Activated naive CD4-positive, alpha-beta T cell treated with anti-CD3 and anti-CD28 coated beads, Interleukin-2, amount 50 U/mL, for 24 hours (primary cell): ENCODE data around the gene CTCFL.
A peak's percentile ranks its signal among the peaks of the same experiment; 100 is the strongest.
"Not testable (repeated sequence)": the region's sequence is repeated elsewhere in the genome, so short reads cannot be mapped to it uniquely, and the experiment has no call there.

ENCODE experiments used
- H3K27ac Mint-ChIP-seq: one replicate; pipeline ENCODE4 v1.8.0; 2021; ENCODE audit warnings: mild to moderate bottlenecking, mixed read lengths
- H3K27me3 Mint-ChIP-seq: one replicate; pipeline ENCODE4 v1.8.0; 2021; ENCODE audit warnings: mixed read lengths
- H3K36me3 Mint-ChIP-seq: one replicate; pipeline ENCODE4 v1.8.0; 2021; ENCODE audit warnings: mixed read lengths
- H3K4me1 Mint-ChIP-seq: one replicate; pipeline ENCODE4 v1.8.0; 2021; ENCODE audit warnings: mixed read lengths
- H3K4me3 Mint-ChIP-seq: one replicate; pipeline ENCODE4 v1.8.0; 2021; ENCODE audit warnings: mild to moderate bottlenecking, mixed read lengths
- H3K9me3 Mint-ChIP-seq: one replicate; pipeline ENCODE4 v1.8.0; 2021; ENCODE audit warnings: mixed read lengths

CTCFL gene

GRCh38 chr20:57507477-57507876 is 17.5 kb downstream of the CTCFL start:
- no peaks in the 10 kb centered on the region for H3K9me3 Mint-ChIP-seq
- H3K27me3 Mint-ChIP-seq = peaks cover 7% of the 10 kb centered on the region
- H3K27ac Mint-ChIP-seq = no peak overlapping the region
- no peaks in the 10 kb centered on the region for H3K36me3 Mint-ChIP-seq
- no peak overlapping the region for H3K4me3 Mint-ChIP-seq
- H3K4me1 Mint-ChIP-seq = no peaks in the 10 kb centered on the region

DNA sequence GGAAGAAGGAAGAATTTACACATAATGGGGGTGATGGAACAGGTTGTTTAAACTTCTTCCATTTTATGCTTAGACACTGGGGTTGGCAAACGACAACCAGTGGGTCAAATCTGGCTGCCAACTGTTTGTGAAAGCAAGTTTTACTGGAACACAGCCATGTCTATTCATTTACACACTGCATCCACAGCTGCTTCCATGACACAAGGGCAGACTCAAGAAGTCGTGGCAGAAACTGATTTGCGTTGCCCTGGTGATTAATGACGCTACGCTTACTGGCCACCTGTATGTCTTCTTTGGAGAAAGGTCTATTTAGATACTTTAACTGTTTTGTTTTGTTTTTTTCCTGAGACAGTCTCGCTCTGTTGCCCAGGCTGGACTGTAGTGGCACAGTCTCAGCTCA is 19.0 kb downstream of the CTCFL start:
- Mint-ChIP-seq H3K4me1 (no peaks in the 10 kb centered on the region), H3K27ac (no peak overlapping the region), H3K27me3 (peaks cover 9% of the 10 kb centered on the region), H3K9me3 (no peaks in the 10 kb centered on the region), H3K4me3 (no peak overlapping the region), H3K36me3 (no peaks in the 10 kb centered on the region)

GRCh38 chr20:57504411-57504810 is 20.5 kb downstream of the CTCFL start:
- Mint-ChIP-seq H3K4me3 (no peak overlapping the region), H3K9me3 (no peaks in the 10 kb centered on the region), H3K36me3 (no peaks in the 10 kb centered on the region), H3K4me1 (no peaks in the 10 kb centered on the region), H3K27ac (no peak overlapping the region), H3K27me3 (peaks cover 8% of the 10 kb centered on the region)

DNA sequence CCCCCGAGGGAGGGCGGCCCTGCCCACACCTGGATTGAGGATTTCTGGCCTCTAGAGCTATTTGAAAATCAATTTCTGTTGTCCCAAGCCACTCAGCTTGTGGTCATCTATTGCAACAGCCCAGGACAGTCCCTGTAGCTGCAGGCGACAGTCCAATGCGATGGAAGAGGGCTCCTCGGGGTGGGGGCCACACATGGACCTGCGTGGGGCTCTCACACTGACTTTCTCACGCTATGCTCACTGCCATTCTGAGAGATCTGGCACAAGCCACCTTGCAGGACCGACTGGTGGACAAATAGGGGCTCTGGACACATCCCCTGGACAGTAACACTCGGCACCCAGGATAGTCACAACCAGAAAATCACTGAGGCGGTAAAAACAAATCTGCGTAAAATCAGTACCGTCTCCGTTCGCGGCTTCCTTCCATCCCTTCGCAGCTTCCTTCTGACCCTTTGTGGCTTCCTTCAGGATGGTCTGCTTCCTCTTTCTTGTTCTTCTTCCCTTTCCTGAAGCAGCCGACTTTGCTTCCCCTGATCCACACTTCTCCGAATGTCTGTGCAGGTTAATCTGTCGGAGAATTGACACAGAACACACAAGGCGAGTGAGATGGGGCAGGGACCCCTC is 21.8 kb downstream of the CTCFL start:
- H3K4me1 Mint-ChIP-seq = peaks cover 6% of the 10 kb centered on the region
- H3K27me3 Mint-ChIP-seq = peaks cover 9% of the 10 kb centered on the region
- H3K4me3 Mint-ChIP-seq = no peak overlapping the region
- H3K27ac Mint-ChIP-seq = no peak overlapping the region
- H3K36me3 Mint-ChIP-seq = no peaks in the 10 kb centered on the region
- H3K9me3 Mint-ChIP-seq = no peaks in the 10 kb centered on the region

- no peaks in the 10 kb centered on the region for H3K36me3 Mint-ChIP-seq
- H3K27me3 Mint-ChIP-seq = peaks cover 9% of the 10 kb centered on the region
- no peak overlapping the region for H3K4me3 Mint-ChIP-seq
- peaks cover 7% of the 10 kb centered on the region for H3K4me1 Mint-ChIP-seq
- no peak overlapping the region for H3K27ac Mint-ChIP-seq
- no peaks in the 10 kb centered on the region for H3K9me3 Mint-ChIP-seq
Measured at GRCh38 chr20:57502336-57502700, 22.6 kb downstream of the CTCFL start.

DNA sequence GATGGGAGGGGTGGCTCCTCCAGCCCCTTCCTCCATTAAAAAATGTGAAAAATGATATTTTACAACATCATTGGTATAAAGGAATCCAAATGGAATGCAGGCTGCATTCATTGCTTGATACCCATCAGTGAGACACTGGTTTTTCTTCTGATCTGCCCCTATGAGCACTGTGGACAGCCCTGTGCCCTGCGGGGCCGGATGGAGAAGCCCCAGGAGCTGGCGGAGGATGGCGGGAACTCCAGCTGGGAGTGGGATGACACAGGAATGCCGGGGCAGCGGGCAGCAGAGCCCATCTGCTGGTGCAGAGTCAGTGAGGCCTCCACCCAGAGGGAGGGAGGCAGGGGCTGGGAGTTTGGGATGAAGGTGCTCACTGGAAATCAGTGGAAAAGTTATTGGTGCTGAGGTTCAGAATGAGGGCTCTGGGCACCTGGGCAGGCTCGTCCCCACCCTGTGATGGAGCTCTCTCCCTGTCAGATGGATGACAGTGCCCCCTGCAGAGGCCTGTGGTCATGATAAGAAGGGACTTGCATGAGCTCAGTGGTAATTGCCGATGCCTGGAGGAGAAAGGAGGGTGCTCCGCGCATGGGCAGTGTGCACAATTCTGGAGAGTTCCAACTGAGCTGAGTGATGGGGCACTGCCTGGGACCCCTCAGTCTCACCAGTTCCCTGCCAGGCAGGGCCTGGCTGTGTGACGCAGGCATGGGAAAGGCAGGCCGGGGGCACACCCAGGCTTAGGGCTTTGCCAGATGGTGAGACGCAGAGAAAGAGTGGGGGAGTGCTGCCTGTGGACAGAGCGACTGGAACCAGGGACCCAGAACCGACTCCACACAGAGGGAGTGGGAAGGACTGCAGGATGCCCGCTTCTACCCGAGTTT is 23.2 kb downstream of the CTCFL start:
- Mint-ChIP-seq H3K4me3 (no peak overlapping the region), H3K27ac (no peak overlapping the region), H3K9me3 (no peaks in the 10 kb centered on the region), H3K36me3 (no peaks in the 10 kb centered on the region), H3K27me3 (peaks cover 9% of the 10 kb centered on the region), H3K4me1 (peaks cover 7% of the 10 kb centered on the region)

GRCh38 chr20:57500962-57501361 is 24.0 kb downstream of the CTCFL start:
- Mint-ChIP-seq H3K9me3 (no peaks in the 10 kb centered on the region), H3K27ac (no peak overlapping the region), H3K27me3 (peaks cover 9% of the 10 kb centered on the region), H3K36me3 (no peaks in the 10 kb centered on the region), H3K4me3 (no peak overlapping the region), H3K4me1 (peaks cover 7% of the 10 kb centered on the region)

DNA sequence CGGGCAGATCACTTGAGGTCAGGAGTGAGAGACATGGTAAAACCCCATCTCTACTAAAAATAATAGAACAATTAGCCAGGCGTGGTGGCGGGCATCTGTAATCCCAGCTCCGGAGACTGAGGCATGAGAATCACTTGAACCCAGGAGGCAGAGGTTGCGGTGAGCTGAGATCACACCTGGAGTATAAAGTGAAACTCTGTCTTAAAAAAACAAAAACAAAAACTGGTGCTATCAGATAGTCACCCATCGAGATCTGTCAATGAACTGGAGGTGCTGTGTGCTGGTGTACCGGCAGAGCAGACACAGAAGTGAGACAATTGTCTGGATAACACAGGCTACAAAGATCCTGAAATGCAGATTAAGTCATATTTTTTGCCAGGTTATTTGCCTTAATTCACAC is 24.7 kb downstream of the CTCFL start:
- Mint-ChIP-seq H3K27me3 (peaks cover 9% of the 10 kb centered on the region), H3K4me1 (peaks cover 8% of the 10 kb centered on the region), H3K4me3 (no peak overlapping the region), H3K27ac (no peak overlapping the region), H3K9me3 (no peaks in the 10 kb centered on the region), H3K36me3 (no peaks in the 10 kb centered on the region)

DNA sequence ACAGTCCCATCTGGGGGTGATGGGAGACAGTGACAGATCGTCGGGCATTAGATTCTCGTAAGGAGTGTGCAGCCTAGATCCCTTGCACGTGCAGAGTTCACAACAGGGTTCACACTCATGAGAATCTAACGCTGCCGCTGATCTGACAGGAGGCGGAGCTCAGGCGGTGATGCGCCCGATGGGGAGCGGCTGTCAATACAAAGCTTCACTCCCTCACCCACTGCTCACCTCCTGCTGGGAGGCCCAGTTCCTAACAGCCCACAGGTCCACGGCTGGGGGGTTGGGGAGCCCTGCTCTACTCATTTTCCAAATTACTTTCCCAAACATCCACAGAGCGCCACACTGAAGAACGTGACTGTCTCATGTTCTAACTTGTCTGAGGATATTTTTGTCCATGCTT is 25.3 kb downstream of the CTCFL start:
- peaks cover 9% of the 10 kb centered on the region for H3K27me3 Mint-ChIP-seq

DNA sequence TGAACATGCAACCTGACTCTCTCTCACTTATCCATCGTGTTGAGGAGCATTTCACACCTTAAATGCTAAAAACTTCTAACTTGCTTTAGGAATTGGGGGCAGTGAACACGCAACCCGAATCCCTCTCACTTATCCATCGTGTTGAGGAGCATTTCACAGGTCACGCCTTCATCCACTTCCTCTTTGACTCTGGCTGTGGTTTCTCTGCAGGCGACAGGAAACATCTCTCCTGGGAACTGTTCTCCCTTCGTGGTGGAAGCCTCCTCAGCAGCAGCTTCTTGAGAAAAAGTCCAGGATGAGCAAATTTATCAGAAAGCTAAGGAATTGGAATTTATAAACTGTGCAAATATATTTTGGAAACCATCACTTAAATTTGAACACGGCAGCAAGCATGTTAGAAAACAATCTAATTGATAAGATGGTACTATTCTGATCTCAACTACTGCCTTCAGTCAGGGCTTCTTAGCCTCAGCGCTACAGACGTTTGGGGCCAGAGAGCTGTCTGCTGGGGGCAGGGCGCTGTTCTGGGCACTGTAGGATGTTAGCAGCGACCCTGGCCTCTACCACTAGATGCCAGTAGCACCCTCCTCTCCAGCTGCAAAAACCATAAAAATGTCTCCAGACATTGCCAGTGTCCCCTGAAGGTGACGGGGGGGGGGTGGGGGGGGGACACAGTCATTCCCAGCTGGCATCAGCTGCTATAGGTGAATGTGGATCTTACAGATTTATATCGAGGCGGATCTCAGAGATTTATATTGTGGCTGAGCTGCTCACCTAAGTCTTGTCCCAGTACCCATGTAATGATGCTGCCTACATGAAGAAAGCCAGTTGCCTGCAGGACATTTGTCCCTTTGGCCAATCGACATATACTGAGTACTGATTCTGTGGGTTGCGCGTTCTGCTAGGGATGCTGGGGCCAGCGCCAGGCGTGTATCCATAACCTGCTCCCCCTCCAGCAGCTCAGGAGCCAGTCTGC is 26.2 kb downstream of the CTCFL start:
- Mint-ChIP-seq H3K27ac (peak overlapping the region; percentile 23), H3K36me3 (no peaks in the 10 kb centered on the region), H3K27me3 (peaks cover 9% of the 10 kb centered on the region), H3K4me3 (no peak overlapping the region), H3K4me1 (peaks cover 12% of the 10 kb centered on the region), H3K9me3 (no peaks in the 10 kb centered on the region)

More for the DNA sequence above, 25.3 kb downstream of the CTCFL start:
- Mint-ChIP-seq H3K9me3 (no peaks in the 10 kb centered on the region), H3K4me1 (peaks cover 12% of the 10 kb centered on the region), H3K4me3 (no peak overlapping the region), H3K27ac (no peak overlapping the region), H3K36me3 (no peaks in the 10 kb centered on the region)

DNA sequence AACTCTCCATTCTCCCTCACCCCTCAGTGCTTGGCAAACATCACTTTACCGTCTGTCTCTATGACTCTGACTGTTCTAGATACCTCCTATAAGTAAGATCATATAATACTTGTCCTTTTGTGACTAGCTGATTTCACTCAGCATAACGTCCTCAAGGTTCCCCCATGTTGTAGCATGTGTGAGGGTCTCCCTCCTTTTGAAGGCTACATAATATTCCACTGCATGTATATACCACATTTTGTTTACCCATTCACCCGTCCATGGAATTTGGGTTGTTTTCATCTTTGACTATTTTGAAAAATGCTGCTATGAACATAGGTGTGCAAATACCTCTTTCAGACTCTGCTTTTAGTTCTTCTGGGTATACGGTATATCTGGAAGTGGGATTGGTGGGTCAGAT is 28.3 kb downstream of the CTCFL start:
- Mint-ChIP-seq H3K4me3 (no peak overlapping the region), H3K27me3 (peaks cover 5% of the 10 kb centered on the region), H3K4me1 (peaks cover 12% of the 10 kb centered on the region), H3K27ac (no peak overlapping the region), H3K9me3 (no peaks in the 10 kb centered on the region), H3K36me3 (no peaks in the 10 kb centered on the region)

- no peak overlapping the region for H3K4me3 Mint-ChIP-seq
- H3K4me1 Mint-ChIP-seq = peaks cover 12% of the 10 kb centered on the region
- H3K9me3 Mint-ChIP-seq = no peaks in the 10 kb centered on the region
- no peak overlapping the region for H3K27ac Mint-ChIP-seq
- H3K36me3 Mint-ChIP-seq = no peaks in the 10 kb centered on the region
- peaks cover 3% of the 10 kb centered on the region for H3K27me3 Mint-ChIP-seq
Measured at GRCh38 chr20:57495978-57496377, 29.0 kb downstream of the CTCFL start.

DNA sequence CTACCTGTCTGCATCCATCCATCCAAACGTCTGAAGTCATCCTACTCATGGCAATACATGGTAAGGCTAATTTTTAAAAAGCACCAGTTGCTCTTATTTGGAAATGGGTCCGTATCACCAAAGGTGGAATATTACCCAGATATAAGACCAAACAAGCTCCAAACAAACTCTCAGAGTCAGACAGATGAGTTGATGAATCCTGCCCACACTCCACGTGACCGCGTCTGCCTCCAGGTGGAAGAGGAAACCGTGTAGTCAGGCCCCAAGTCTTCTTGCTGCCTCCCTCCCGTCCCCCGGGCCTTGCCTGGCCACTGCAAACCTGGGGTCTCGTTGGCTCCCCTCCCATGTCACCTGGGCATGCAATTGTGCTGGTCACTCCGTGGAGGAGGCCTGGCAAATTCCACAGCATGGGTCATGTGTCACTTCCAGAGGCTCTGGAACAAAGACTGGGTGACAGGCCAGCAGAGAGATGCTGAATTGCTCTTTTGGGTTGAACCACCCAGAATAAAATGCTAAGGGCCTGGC is 31.8 kb downstream of the CTCFL start:
- peaks cover 5% of the 10 kb centered on the region for H3K4me1 Mint-ChIP-seq
- no peak overlapping the region for H3K27ac Mint-ChIP-seq
- no peaks in the 10 kb centered on the region for H3K36me3 Mint-ChIP-seq
- no peak overlapping the region for H3K4me3 Mint-ChIP-seq
- H3K27me3 Mint-ChIP-seq = no peaks in the 10 kb centered on the region
- H3K9me3 Mint-ChIP-seq = no peaks in the 10 kb centered on the region

GRCh38 chr20:57491373-57491772 is 33.6 kb downstream of the CTCFL start:
- Mint-ChIP-seq H3K4me1 (peaks cover 4% of the 10 kb centered on the region), H3K27me3 (no peaks in the 10 kb centered on the region), H3K36me3 (no peaks in the 10 kb centered on the region), H3K4me3 (no peak overlapping the region), H3K27ac (no peak overlapping the region), H3K9me3 (no peaks in the 10 kb centered on the region)

- not testable (repeated sequence) for H3K36me3 Mint-ChIP-seq, H3K4me1 Mint-ChIP-seq, H3K4me3 Mint-ChIP-seq, H3K27me3 Mint-ChIP-seq, H3K9me3 Mint-ChIP-seq
- peak overlapping the region; percentile 30 for H3K27ac Mint-ChIP-seq
Measured at GRCh38 chr20:57488277-57488676, 36.7 kb downstream of the CTCFL start.
